Measurements from ENCODE around the gene KLHL17.

KLHL17 gene

DNA sequence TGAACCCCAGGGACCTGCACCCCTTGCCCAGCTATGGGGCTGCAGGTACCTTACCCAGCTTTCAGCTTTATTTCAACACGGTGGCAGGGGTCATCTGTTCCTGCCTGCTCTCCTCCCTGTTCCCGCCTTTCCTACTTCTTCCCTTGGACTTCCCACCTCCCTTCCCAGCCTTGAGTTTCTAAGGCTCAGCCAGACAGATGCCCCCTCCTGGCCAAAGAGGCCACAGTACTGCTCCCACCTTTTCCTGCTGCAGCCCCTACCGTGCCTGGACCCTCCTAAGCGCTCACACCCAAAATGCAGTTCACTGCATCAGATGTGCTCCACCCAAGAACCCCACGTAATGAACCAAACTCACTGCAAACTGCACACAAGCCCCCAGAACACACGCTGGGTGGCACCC lies 9.0 kb upstream of the KLHL17 start:
- Histone ChIP-seq H3K4me1 (ENCODE audit: control insufficient read depth, low read length) (no peaks in the 10 kb centered on the region), H3K79me2 (ENCODE audit: control insufficient read depth, low read length) (no peaks in the 10 kb centered on the region), H4K20me1 (ENCODE audit: control insufficient read depth, insufficient read depth, low read depth, low read length) (0 out of 2 replicates have a peak, but pooled peaks cover 6% of the 10 kb centered on the region), H3K36me3 (ENCODE audit: control insufficient read depth, low read length) (peaks cover 93% of the 10 kb centered on the region), H3F3A (ENCODE audit: control insufficient read depth, insufficient read depth) (no peaks in the 10 kb centered on the region), H3K4me3 (ENCODE audit: low read length) (no peak overlapping the region), H3K9me3 (ENCODE audit: control insufficient read depth, insufficient read depth, low read length) (no peaks in the 10 kb centered on the region), H3K9me2 (replicated peaks; ENCODE audit: control insufficient read depth, low read length) (no peaks in the 10 kb centered on the region), H3K27me3 (ENCODE audit: control insufficient read depth, low read length) (no peaks in the 10 kb centered on the region), H3K27ac (ENCODE audit: low read depth, low read length) (no peak overlapping the region), H3K4me2 (ENCODE audit: low read length) (no peak overlapping the region)
- TF ChIP-seq, protein P1, sequence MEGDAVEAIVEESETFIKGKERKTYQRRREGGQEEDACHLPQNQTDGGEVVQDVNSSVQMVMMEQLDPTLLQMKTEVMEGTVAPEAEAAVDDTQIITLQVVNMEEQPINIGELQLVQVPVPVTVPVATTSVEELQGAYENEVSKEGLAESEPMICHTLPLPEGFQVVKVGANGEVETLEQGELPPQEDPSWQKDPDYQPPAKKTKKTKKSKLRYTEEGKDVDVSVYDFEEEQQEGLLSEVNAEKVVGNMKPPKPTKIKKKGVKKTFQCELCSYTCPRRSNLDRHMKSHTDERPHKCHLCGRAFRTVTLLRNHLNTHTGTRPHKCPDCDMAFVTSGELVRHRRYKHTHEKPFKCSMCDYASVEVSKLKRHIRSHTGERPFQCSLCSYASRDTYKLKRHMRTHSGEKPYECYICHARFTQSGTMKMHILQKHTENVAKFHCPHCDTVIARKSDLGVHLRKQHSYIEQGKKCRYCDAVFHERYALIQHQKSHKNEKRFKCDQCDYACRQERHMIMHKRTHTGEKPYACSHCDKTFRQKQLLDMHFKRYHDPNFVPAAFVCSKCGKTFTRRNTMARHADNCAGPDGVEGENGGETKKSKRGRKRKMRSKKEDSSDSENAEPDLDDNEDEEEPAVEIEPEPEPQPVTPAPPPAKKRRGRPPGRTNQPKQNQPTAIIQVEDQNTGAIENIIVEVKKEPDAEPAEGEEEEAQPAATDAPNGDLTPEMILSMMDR (IDR thresholded peaks at IDR 0.05; ENCODE audit: low read depth, low read length, poor library complexity, severe bottlenecking), result peak; percentile 17
- TF ChIP-seq EZH2phosphoT487 (IDR thresholded peaks at IDR 0.05; ENCODE audit: borderline replicate concordance, low read length), result no peak

- no peaks in the 10 kb centered on the region for H3K4me1 ChIP-seq (ENCODE audit: control insufficient read depth, low read length)
- no peaks in the 10 kb centered on the region for H3K9me3 ChIP-seq (ENCODE audit: control insufficient read depth, insufficient read depth, low read length)
- H3K9me2 ChIP-seq (replicated peaks; ENCODE audit: control insufficient read depth, low read length), result no peaks in the 10 kb centered on the region
- no peak overlapping the region for H3K4me3 ChIP-seq (ENCODE audit: low read length)
- peaks cover 97% of the 10 kb centered on the region for H3K36me3 ChIP-seq (ENCODE audit: control insufficient read depth, low read length)
- H3F3A ChIP-seq (ENCODE audit: control insufficient read depth, insufficient read depth), result no peaks in the 10 kb centered on the region
- H4K20me1 ChIP-seq (ENCODE audit: control insufficient read depth, insufficient read depth, low read depth, low read length), result 0 out of 2 replicates have a peak, but pooled peaks cover 6% of the 10 kb centered on the region
- no peaks in the 10 kb centered on the region for H3K27me3 ChIP-seq (ENCODE audit: control insufficient read depth, low read length)
- TF ChIP-seq EZH2phosphoT487 (IDR thresholded peaks at IDR 0.05; ENCODE audit: borderline replicate concordance, low read length), result no peak
- TF ChIP-seq, protein P1 (IDR thresholded peaks at IDR 0.05; ENCODE audit: low read depth, low read length, poor library complexity, severe bottlenecking), result no peak
- H3K79me2 ChIP-seq (ENCODE audit: control insufficient read depth, low read length), result peaks cover 8% of the 10 kb centered on the region
- H3K27ac ChIP-seq (ENCODE audit: low read depth, low read length), result no peak overlapping the region
- no peak overlapping the region for H3K4me2 ChIP-seq (ENCODE audit: low read length)
Observed at GRCh38 chr1:952201-952600, 8.2 kb upstream of the KLHL17 start.

- peaks cover 95% of the 10 kb centered on the region for H3K36me3 ChIP-seq (ENCODE audit: control insufficient read depth, low read length)
- no peaks in the 10 kb centered on the region for H3F3A ChIP-seq (ENCODE audit: control insufficient read depth, insufficient read depth)
- H3K9me2 ChIP-seq (replicated peaks; ENCODE audit: control insufficient read depth, low read length), result no peaks in the 10 kb centered on the region
- H3K79me2 ChIP-seq (ENCODE audit: control insufficient read depth, low read length), result peaks cover 12% of the 10 kb centered on the region
- no peak overlapping the region for H3K4me3 ChIP-seq (ENCODE audit: low read length)
- H3K4me1 ChIP-seq (ENCODE audit: control insufficient read depth, low read length), result peaks cover 4% of the 10 kb centered on the region; the same call in 1 of the 2 replicates
- H3K4me2 ChIP-seq (ENCODE audit: low read length), result no peak overlapping the region
- H3K27me3 ChIP-seq (ENCODE audit: control insufficient read depth, low read length), result no peaks in the 10 kb centered on the region
- no peaks in the 10 kb centered on the region for H3K9me3 ChIP-seq (ENCODE audit: control insufficient read depth, insufficient read depth, low read length)
- 0 out of 2 replicates have a peak, but pooled peaks cover 6% of the 10 kb centered on the region for H4K20me1 ChIP-seq (ENCODE audit: control insufficient read depth, insufficient read depth, low read depth, low read length)
- no peak overlapping the region for H3K27ac ChIP-seq (ENCODE audit: low read depth, low read length)
- no peak for TF ChIP-seq EZH2phosphoT487 (IDR thresholded peaks at IDR 0.05; ENCODE audit: borderline replicate concordance, low read length)
- TF ChIP-seq, protein P1 (IDR thresholded peaks at IDR 0.05; ENCODE audit: low read depth, low read length, poor library complexity, severe bottlenecking), result no peak
Observed at GRCh38 chr1:952603-953002, 7.8 kb upstream of the KLHL17 start.
